ENCODE data around the gene MRGPRX2.

- TF ChIP-seq CTCF (IDR thresholded peaks at IDR 0.05): no peak
- TF ChIP-seq POLR2A (IDR thresholded peaks at IDR 0.05): no peak
Observed at GRCh38 chr11:19039409-19039808, 21.1 kb downstream of the MRGPRX2 start.
